DOHH2 (cell line): ENCODE measurements around the gene RUVBL2.
"Not testable (repeated sequence)": the region's sequence is repeated elsewhere in the genome, so short reads cannot be mapped to it uniquely, and the experiment has no call there.

Experiments used
- CTCF ChIP-seq: fragments of 200-600 bp; sonication (generic); IDR thresholded peaks from one replicate; pipeline ENCODE4 v1.5.1; 2014; ENCODE audit warnings: antibody characterized with exemption, mild to moderate bottlenecking, low read depth, low read length; ENCODE audit not compliant: poor library complexity, severe bottlenecking
- EZH2phosphoT487 ChIP-seq: fragments of 200-600 bp; sonication (generic); IDR thresholded peaks from 2 replicates; pipeline ENCODE4 v1.6.1; 2017; ENCODE audit warnings: borderline replicate concordance, mild to moderate bottlenecking, antibody characterized with exemption, low read length, moderate library complexity, mixed read lengths

DNA sequence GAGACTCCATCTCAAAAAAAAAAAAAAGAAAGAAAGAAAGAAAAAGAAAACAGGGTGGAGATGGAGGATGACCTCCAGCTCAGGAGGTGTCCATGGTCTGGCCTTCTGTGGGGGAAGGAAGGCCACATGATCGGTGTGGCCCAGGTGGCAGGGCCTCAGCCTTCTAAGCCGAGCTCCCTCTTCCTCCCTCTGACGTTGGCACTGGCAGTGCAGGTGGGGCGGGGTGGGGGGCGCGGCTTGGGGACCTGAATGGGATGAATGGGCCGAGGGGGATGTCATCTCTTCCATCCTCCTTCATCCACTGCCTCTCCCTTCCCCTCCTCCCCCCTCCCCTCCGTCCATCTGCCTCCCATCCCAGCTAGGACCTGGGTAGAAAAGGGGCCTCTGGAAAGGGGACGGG, 46.0 kb downstream of the RUVBL2 start:
- TF ChIP-seq CTCF, EZH2phosphoT487: not testable (repeated sequence)
